ENCODE measurements around the gene RAD50. TPM values are rescaled to one million over a fixed set of nuclear protein-coding genes. Genes with fewer than 3 reads are reported as not detected.
A peak's percentile ranks its signal among the peaks of the same experiment; 100 is the strongest.

Gene RAD50
- total and polyA plus RNA-seq, 10 of the 15 experiments (the other 5 are each of a cell fraction or from before 2014, with no cell fraction given) = 12.8 to 68.6 (median 47.0) TPM

GRCh38 chr5:132664696-132665209 lies 108.0 kb downstream of the RAD50 start:
- Histone ChIP-seq H3K79me2 (ENCODE audit: control insufficient read depth, insufficient read depth, low read length) (no peaks in the 10 kb centered on the region), H3K27ac (ENCODE audit: control insufficient read depth, insufficient read depth) (peak overlapping the region; percentile 96), H3K9ac (ENCODE audit: control insufficient read depth, insufficient read depth, low read length) (peak overlapping the region; percentile 5; the same call in 1 of the 2 replicates), H3K36me3 (ENCODE audit: control insufficient read depth in 2 of 2, insufficient read depth in 2 of 2, low read length in 1 of 2) (no peaks in the 10 kb centered on the region), H3K4me1 (ENCODE audit: control insufficient read depth, insufficient read depth, low read length) (peaks cover 56% of the 10 kb centered on the region), H3K4me2 (ENCODE audit: control insufficient read depth, insufficient read depth) (no peak overlapping the region; the same call in 1 of the 2 replicates), H2AFZ (ENCODE audit: control insufficient read depth, low read depth, low read length) (no peak overlapping the region), H3K27me3 (replicated peaks in 1 of 2; ENCODE audit: control insufficient read depth in 2 of 2, insufficient read depth in 2 of 2, low read length in 1 of 2) (no peaks in the 10 kb centered on the region), H3K9me3 (replicated peaks; ENCODE audit: control insufficient read depth, insufficient read depth, low read length) (no peaks in the 10 kb centered on the region), H3K4me3 (no peak overlapping the region), H4K20me1 (ENCODE audit: control insufficient read depth, insufficient read depth) (no peaks in the 10 kb centered on the region)
- in situ Hi-C loops (cut with MboI) (no loop called here), intact Hi-C loops (cut with micrococcal nuclease; ENCODE audit: unreplicated experiment) (loop anchor here (1.0 to 5.0 kb wide), 8 partner anchors 28 to 242 kb away; partner anchors contain the start of genes GDF9 and UQCRQ)
- SMC1A ChIA-PET (ENCODE audit: uncharacterized antibody, unreplicated experiment) = interaction anchor here (1.0 to 12.1 kb wide), 15 partner anchors 10 to 238 kb away, joined by 3 to 156 read pairs (median 14); partner anchors contain the start of genes IL4 and KIF3A
- POLR2A ChIA-PET = interaction anchor here (0.8 to 10.8 kb wide), 4 partner anchors 10 to 114 kb away, joined by 3 to 118 read pairs (median 15); partner anchors contain the start of gene IL4
- RAD21 ChIA-PET (ENCODE audit: unreplicated experiment) = interaction anchor here (0.8 to 9.2 kb wide), 14 partner anchors 11 to 244 kb away, joined by 3 to 148 read pairs (median 18); partner anchors contain the start of genes CCNI2, IL4, KIF3A and RAD50
- DNase-seq (ENCODE audit: low read depth, low spot score) = no peak
- no peak for ATAC-seq
- 92% methylated on average over 9 of the region's 9 CpGs for WGBS (ENCODE audit: insufficient coverage, insufficient replicate concordance, low lambda C conversion rate, missing lambda C conversion rate)
- TF ChIP-seq CBX3 (IDR thresholded peaks at IDR 0.05; ENCODE audit: borderline replicate concordance, low read depth) = no peak
- TF ChIP-seq USF1 (IDR thresholded peaks at IDR 0.05; ENCODE audit: borderline replicate concordance, extremely low read length, insufficient read depth, low read depth, low read length) = no peak
- TF ChIP-seq RAD21 (IDR thresholded peaks at IDR 0.05; ENCODE audit: insufficient read depth, low read depth, low read length) = no peak
- TF ChIP-seq NFXL1 (IDR thresholded peaks at IDR 0.05; ENCODE audit: borderline replicate concordance) = no peak
- TF ChIP-seq CEBPZ (IDR thresholded peaks at IDR 0.05; ENCODE audit: low read depth, low read length) = no peak
- TF ChIP-seq SUPT20H (IDR thresholded peaks at IDR 0.05; ENCODE audit: borderline replicate concordance, control insufficient read depth, low read depth, low read length) = no peak
- no peak for TF ChIP-seq NRF1 (conservative IDR thresholded peaks at IDR 0.05; ENCODE audit: low read depth, low read length)
- no TSS peak for BruUV-seq (replicated peaks)
- no peak for FAIRE-seq
- CTCF ChIA-PET = interaction anchor here (0.5 to 7.0 kb wide), 7 partner anchors 10 to 628 kb away, joined by 3 to 57 read pairs (median 4); partner anchors contain the start of gene IL4

Measured in GM12878 (cell line).